ENCODE measurements around the gene TAS2R41.

Gene TAS2R41

DNA sequence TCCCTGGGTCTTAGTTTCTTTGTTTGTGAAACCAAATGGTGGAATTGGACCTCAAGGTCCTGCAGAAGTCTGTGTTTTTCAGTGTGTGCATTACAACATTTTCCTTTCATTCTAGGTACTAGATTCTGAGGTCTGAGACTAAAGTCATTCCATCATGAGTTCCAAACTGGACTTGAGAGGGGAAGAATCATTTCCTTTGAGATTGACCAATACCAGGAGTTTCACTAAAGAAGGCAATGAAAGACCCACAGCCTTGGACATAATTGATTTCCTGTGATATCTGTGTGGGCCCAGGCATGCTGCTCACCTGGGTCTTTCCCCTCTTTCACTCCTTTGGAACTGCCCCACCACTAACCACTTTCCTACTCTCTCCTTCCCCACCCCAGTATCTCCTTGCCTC is 18.2 kb downstream of the TAS2R41 start:
- DNase-seq: no peak

DNA sequence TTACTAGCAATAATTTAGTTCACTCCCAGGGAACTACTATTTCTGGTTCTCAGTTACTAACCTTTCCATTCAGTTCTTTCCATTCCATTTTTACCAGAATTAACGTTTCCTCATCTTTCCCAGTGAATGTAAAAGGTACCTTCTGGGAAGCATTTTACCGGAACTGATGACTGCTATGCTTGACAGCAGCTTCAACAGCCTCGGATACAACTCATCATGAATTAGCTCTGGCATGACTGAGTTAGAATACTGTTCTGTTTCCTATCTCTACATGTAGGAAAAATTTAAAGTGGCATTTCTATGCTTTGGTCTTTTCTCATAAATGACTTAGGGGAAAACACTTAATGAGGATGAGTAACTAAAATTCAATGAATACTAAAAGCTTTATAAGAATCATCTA is 18.6 kb downstream of the TAS2R41 start:
- no peak for DNase-seq

DNA sequence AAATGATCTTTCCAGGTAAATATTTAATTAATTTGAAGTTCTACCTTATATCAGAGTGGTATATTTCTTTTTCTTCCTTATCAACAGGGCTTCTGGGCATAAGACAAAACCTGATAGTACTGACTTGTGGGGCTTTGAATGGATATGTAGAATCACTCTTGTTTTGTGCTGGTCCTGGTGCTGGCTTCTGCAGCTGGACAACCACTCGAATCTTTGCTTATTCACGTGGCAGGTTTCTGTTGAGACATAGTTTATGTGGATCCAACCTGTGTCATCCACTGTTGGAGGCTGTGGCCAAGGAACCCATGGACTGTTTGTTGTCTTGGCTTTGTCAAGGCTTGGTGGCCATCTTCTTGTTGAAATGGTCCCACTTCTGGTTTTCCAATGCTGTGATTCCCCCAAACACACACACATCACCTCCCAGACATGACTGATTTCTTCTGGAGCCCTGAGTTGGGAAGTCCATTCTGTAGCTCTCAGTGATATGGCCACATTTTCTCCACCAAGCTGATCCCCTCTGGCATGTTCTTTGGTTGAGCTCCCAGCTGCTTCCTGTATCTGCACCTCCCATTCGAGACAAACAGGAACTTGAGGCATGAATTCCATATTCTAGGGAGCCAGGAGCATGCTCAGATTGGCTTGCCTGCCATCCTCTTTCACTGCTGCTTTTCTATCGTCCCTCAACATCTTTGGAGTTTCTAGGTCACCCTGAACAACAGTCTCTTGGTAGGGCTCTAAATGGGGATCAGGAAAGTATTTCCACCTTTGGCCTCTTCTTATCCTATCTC is 19.5 kb downstream of the TAS2R41 start:
- DNase-seq: no peak

DNA sequence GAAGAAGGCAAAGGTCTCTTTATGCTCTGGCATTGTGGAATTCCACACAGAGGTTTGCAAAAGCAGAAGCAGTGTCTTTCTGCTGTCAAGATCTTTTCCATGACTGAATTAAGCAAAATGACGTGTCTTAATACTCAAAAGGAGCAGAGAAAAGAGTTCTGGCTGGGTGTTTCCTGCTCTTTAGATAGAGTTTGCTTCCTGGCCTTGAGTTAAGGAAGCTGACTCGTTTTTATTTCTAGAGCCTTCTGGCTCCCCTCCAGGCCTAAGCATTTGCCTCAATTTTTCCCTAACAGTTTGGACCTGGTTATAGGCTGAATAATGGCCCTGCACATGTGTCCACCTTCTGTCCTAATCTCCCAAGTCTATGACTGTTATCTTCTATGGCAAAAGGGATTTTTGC is 21.6 kb downstream of the TAS2R41 start:
- no peak for DNase-seq

DNA sequence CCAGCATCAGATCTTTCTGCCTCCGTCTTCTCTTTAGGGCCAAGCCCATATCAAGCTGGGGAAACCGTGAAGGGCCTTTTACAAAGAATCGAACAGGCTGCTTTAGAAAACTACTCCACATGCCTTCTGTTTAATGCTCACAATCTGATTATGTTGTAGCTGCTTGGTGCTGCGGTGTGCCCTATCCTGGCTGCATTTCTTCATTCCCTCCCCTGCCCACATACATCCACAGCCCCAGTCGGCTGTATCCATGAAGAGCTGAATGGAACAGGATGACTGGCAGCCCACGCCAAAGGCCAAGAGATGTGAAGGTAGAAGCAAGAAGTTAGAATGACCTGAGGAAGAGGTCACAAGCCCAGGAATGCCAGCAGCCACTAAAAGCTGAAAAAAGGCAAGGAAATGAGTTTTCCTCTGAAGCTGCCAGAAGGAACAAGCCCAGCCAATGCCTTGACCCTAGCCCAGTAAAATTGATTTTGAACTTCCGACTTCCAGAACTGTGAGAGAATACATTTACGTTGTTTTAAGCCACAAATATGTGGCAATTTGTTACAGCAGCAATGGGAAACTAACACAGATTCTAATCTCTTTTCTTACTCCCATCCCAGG is 22.2 kb downstream of the TAS2R41 start:
- no peak for DNase-seq

DNA sequence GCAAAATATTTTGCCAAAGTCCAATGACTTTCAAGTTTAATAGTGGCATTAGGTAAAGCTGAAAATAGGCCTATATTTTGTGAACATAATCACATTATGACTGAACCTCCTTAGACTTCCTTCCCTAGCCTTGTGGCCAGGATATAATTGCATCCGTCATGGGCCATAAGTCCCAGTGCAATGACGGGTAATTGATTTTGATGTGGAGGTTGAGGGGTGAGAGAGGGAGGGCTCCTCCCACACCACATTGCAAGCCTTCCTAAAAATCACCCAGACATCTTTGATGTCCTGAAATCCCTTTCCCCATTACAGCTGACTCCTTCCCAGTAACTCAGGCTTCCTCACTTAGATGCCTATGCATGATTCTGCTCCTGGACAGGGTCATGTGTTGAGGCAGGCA is 25.6 kb downstream of the TAS2R41 start:
- no peak for DNase-seq

DNA sequence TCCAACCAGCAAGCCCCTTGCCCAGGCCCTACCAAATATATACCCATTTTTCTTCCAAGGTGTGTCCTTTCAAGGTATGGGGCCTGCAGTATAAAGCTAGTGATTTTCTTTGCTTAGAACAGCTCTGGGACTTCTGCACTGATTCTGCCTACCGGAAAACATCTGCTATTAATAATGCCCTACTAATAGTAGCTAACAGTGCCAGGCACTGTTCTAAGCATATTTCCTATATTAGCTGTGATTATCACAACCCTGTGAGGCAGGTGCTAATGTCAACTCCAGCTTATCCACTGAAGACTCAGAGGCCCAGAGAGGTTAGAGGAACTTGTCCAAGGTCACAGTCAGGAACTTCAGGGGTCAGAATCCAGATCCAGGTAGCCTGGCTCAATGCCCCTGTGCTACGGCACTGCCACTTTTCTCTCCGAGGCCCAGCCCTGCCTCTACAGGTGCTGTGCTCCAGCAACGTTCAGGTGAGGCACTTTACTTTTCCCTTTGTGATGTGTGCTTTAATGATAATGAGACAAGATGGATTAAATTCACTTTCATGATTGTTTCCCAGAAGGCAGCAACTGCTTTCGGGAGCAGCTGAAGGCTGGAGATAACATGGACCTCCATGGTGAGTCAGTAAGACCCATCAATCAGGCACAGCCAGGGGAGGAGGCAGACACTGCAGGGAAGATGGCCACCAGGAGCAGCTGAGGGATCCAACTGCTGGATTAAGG is 26.7 kb downstream of the TAS2R41 start:
- no peak for DNase-seq

DNA sequence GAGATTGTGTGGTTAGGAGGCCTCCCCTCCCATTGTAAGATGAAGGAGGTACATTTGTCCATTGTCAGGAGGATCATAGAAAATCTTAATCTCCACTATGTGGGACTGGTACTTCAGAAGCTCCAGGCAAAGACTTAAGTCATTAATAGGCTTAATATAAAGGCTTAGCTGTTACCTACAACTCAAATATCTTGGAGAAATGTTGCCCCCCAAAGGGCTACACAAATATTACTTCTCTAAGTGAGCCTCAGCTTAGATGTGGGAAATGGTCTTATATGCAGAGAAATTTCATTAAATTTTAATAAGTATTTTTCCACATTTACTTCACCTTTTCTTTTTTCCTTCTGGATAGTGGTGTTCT is 27.2 kb downstream of the TAS2R41 start:
- DNase-seq: no peak

DNA sequence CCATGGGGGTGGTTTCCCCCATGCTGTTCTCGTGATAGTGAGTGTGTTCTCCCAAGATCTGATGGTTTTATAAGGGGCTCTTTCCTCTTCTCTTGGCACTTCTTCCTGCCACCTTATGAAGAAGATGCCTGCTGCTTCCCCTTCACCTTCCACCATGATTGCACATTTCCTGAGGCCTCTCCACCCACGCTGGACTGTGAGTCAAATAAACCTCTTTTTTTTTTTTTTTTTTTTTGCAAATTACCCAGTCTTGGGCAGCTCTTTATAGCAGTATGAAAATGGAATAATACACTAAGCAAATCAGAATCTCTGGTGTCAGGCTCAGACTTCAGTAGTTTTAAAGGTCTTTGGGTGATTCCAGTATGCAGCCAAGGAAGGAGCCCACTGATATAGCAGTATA is 28.2 kb downstream of the TAS2R41 start:
- no peak for DNase-seq

DNA sequence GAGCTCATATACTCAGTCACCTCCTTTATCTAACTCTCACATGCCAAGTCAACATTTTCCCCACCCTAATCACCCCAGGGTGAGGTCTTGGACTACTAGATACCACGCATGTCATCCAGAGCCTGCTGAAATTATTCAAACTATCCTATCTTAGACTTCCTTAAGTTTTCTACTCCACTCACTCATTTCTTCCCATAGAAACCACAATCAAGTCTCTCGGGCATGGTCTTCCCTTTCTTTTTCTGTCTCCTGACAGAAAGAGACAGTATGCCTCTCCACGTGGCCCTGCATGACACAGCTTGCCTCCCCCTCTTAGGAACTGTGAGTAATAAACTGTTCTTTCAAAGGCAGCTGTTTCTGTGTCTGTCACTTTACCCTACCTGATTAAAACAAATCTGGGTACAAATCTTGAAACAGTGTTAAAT is 29.4 kb downstream of the TAS2R41 start:
- DNase-seq: no peak

DNA sequence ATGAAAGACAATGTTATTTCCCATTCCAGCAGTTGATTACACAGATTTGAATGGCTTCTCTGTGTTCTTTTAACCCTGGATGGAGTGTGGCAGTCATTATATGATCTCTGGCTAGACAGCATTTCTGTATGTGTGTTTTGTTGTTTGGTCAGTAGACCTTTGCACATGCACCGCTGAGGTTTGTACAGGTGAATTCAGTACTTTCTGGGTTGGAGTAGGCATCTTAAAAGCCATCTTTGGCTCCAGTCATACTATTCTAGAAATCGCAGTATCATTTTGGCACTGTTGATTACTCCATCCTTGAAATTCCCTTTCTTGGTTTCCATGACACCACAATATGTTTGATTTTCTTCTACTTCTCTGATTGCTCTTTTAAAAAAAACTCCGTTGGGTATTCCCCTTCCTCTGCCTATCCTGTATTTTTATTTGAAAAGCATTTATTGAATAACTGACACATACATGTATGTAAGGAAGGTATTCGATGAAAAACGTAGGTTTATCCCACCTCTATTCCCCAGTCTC is 29.9 kb downstream of the TAS2R41 start:
- DNase-seq: no peak

DNA sequence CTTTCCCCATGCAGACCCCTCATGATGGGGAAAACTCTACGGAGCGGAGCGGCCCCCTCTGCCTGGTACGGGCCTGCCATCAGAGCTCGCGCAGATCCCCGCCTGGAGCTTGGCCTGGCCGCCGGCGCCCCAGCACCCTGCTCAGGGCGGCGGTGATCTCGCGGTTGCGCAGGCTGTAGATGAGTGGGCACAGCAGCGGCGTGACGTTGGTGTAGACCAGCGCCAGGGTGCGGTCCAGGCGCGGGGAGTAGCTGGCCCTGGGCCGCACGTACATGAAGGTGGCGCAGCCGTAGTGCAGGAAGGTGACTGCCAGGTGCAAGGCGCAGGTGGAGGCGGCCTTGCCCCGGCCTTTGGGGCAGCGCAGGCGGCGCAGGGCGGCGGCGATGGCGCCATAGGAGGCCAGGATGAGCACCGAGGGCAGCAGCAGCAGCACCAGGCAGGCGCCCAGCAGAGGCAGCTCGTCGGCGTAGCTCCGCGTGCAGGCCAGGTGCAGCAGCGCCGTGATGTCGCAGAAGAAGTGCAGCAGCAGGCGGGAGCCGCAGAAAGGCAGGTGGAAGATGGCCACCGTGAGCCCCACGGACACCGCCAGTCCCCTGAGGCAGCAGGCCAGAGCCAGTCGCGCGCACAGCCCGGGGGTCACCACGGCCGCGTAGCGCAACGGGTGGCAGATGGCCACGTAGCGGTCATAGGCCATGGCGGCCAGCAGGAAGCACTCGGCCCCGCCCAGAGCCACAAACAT is 33.4 kb downstream of the TAS2R41 start:
- DNase-seq: no peak

DNA sequence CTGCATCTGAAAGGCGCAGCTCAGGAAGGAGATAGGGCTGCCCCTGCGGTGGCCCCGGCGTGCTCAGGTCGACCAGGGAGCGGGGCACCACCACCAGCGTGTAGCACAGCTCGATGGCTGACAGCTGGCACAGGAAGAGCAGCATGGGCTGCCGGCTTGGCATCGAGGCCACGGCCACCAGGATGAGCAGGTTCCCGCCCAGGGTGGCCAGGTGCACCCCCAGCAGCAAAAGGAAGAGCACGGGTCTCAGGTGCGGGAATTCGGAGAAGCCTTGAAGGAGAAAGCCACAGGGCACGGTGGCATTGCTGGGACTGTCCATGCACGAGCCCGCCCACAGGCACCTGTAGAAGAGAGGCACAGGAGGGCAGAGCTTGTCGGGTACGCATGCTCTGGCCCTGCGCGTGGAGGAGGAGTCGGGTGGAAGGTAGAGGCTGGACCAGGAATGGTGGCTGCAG is 33.9 kb downstream of the TAS2R41 start:
- DNase-seq: no peak

DNA sequence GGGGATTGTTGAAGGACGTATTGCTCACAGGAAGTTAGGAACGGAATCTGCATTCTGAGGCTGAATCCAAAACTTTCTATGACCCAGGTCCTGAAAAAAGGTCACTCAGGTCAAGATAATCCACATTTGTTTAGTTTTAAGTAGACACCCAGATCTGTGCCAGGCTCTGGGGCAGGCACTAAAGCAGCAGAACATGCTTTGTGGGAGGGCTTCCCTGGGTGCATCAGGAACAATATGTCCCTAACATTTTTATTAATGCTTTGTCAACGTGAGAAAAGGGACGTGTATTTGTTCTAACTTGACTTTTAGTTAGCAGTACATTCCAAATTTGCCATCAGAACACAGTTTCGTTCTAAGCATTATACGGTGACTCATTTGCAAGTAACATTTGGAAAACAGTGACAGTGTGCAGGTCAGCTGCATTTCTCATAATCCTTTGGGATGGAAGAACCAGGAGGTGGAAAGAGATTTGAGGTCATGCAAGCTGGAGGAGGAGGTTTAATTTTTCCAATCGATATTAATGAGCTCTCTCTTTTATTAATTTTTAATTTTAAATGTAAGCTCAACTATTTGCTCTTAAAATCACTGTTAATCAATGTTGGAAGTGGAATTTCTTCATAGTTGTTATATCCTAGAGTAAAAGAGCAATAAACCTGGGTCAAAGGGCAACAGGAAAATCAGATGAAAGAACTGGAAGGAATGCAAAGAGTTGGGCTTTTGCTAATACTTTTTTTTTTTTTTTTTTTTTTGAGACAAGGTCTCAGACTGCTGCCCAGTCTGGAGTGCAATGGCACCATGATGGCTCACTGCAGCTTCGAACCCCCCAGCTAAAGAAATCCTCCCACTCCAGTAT is 35.0 kb downstream of the TAS2R41 start:
- DNase-seq: no peak

DNA sequence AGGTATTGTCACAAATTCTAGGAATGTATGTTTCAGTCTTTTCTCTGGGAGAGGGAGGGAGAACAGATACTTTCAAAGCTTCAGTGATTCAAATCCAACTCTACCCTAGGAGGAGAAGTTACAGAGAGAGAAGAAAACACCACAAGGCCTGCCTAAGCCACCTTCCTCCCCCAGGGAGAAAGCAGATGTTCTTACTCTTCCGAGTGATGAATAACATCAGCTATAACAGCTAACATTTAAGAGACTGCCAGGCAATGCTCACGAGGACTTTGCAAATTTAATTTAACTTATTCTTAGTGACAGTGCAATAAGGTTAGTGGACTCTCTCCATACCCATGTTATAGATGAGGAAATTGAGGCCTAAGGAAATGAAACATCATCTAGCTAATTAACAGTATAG is 36.8 kb downstream of the TAS2R41 start:
- DNase-seq: no peak

DNA sequence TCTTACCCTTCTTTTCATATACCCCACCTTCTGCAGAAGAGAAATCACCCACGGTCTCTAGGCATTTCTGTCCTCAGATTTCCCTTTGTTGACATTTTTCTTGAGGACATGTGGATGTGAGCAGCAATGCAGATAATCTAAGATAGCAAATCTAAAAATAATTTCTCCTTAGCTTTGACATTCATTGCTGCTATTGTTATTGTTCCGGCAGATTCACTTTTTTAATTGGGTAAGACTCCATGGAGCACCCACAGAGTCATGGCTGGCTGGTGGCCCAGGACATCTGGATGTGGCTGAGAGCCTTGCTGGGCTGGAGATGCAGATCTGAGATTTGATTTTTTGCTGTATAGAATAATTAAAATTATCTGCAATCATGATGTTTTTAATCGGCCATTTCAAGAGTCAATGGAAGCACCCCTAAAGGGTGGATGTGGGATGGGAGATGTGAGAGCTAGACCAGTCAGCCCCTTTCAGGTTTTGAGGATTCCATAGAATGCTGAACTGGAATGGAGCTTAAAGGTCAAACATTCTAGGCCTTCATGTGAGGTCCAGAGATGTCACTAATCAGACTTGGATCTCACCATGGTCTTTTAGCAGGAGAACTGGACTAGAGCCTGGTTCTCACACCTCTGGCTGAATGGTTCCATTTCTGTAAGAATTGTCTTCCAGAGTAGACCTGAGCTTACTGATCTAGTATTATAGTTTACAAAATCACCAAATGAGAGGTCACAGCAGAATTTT is 37.5 kb downstream of the TAS2R41 start:
- no peak for DNase-seq

DNA sequence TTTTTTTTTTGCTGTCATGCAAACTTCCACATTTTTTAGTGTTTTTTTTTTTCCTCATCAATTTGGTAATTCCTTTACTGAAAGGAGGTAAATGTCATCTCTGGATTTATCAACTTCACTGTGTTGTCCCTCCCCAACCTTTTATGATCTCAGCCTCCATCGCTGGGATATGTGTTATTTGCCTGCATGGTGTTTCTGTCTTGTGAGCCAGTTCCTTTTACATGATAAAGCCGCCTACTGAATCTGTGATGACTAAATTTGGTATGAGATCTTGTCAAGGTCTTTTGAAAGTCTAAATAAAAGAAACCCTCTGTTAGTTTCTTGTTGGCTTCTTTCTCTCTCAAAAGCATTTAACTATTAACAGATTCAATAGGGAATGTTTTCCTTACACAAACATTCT is 39.3 kb downstream of the TAS2R41 start:
- DNase-seq: no peak

DNA sequence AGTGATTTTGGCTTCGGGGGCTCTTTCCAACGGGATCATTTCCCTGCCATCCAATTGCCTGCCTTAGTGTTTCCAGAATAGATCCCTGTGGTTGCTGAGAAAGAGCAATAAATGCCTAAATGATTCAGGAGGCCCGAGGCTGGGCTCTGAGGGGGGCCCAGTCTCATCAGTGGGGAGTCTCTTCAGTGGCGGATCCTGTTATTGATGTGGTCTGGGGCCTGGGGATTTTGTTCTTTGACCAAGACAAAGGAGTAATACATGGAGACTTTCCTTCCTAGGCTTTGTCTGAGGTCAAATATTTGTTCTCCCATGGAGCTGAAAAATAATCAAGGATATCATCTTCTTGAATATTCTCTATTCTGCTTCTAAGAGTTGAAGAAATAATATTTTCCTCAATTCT is 40.8 kb downstream of the TAS2R41 start:
- DNase-seq: no peak

DNA sequence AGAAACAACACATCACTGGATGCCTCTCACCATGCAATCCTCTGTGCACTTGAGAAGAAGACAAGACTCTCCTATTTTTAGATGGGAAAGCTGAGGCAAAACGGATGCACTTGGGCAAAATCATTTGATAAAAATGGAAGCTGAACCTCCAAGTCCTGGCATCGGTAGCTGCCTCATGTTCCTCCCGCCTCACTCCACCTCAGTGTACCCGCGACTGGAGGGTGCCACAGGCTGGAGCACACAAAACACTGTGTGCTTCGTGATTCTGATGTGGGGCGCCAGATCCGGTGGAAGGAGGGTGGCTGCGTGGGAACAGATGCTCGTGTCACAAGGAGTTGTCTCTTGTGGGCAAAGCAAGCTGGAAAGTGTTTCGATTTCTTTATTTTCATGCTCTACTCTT is 41.3 kb downstream of the TAS2R41 start:
- DNase-seq: no peak

DNA sequence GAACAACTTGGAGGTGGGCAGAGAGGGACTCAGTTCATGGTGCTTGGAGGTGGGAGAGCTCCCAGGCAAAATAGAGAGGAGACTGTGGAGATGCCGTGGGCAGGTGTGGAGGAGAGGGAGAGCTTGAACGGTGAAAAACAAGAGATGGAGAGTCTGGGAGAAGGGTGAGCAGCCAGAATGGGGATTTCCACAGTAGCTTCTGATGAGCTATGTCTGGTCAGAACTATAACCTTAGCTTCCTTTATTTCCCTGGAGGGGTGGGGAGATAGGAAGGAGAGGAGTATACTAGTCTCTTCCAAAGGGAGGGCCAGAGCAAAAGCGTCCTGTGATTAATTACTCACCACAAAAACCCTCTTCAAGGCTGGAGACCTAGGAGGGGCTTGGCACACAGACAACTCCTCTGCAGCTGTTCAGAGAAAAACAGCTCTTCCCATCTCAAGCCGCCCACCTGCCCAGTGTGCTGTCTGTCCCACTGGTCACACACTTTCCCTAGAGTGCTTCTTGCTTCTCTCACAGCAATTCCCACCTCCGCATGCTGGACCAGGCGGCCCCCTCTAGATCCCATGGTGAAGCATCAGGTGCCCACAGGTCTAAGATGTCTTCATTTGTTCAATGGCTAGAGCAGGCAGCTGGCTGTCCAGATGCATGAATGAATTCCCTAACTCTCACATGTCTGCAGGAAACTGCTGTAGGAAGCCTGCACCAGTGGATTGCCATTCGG is 41.9 kb downstream of the TAS2R41 start:
- no peak for DNase-seq

Measured in stimulated activated CD4-positive, alpha-beta T cell treated with anti-CD3 and anti-CD28 coated beads, Interleukin-4, amount 100 ng/mL, for 4 hours (primary cell).